ENCODE results near the gene SGO2.

Gene SGO2

GRCh38 chr2:200525882-200526651 lies at the start of gene SGO2:
Gene SGO2 (plus strand): TSS chr2:200526207. CDS start chr2:200532976, 6,769 bp downstream.
- peak; percentile 64 for DNase-seq

GRCh38 chr2:200476836-200477235 lies 49.2 kb upstream of the SGO2 start:
- no peak for DNase-seq

- no peak for DNase-seq
These were observed 48.3 kb upstream of the SGO2 start for GRCh38 chr2:200477667-200478131.

GRCh38 chr2:200479692-200480265 lies 46.2 kb upstream of the SGO2 start:
- DNase-seq = no peak

- no peak for DNase-seq
These were observed 43.8 kb upstream of the SGO2 start for GRCh38 chr2:200482194-200482593.

GRCh38 chr2:200483729-200484198 lies 42.2 kb upstream of the SGO2 start:
- DNase-seq = peak; percentile 39

- no peak for DNase-seq
These were observed 41.1 kb upstream of the SGO2 start for GRCh38 chr2:200484934-200485333.

- DNase-seq = no peak
These were observed 39.5 kb upstream of the SGO2 start for GRCh38 chr2:200486529-200486928.

- no peak for DNase-seq
These were observed 37.8 kb upstream of the SGO2 start for GRCh38 chr2:200488169-200488568.

GRCh38 chr2:200490001-200490400 lies 36.0 kb upstream of the SGO2 start:
- DNase-seq = no peak

- DNase-seq = no peak
These were observed 33.4 kb upstream of the SGO2 start for GRCh38 chr2:200492656-200493055.

- no peak for DNase-seq
These were observed 32.0 kb upstream of the SGO2 start for GRCh38 chr2:200494048-200494447.

- no peak for DNase-seq
These were observed 29.3 kb upstream of the SGO2 start for GRCh38 chr2:200496696-200497095.

- DNase-seq = no peak
These were observed 27.4 kb upstream of the SGO2 start for GRCh38 chr2:200498402-200499162.

GRCh38 chr2:200502196-200502595 lies 23.8 kb upstream of the SGO2 start:
- no peak for DNase-seq

- no peak for DNase-seq
These were observed 19.3 kb upstream of the SGO2 start for GRCh38 chr2:200506679-200507078.

- DNase-seq = no peak
These were observed 18.8 kb upstream of the SGO2 start for GRCh38 chr2:200507179-200507578.

- DNase-seq = no peak
These were observed 16.8 kb upstream of the SGO2 start for GRCh38 chr2:200509235-200509611.

GRCh38 chr2:200509612-200510433 lies 16.2 kb upstream of the SGO2 start, which contains the start of gene KCTD18:
Gene KCTD18 (minus strand): TSS chr2:200510068. CDS start chr2:200507016, 3,052 bp downstream.
- DNase-seq = peak; percentile 90

- no peak for DNase-seq
These were observed 10.9 kb upstream of the SGO2 start for GRCh38 chr2:200515155-200515554.

- DNase-seq = no peak
These were observed 2.8 kb upstream of the SGO2 start for GRCh38 chr2:200523158-200523557.

GRCh38 chr2:200523604-200524003 lies 2.4 kb upstream of the SGO2 start:
- no peak for DNase-seq

- DNase-seq = no peak
These were observed 941 bp upstream of the SGO2 start for GRCh38 chr2:200525066-200525465.

All from 8988T (cell line).